Sigmoid colon (tissue), 4 donors: ENCODE measurements around the gene GRIK4.

Experiments
- CTCF ChIP-seq, 4 experiments: fragments of 450-650 bp in 3 of 4; fragments of 200-600 bp in 1 of 4; IDR thresholded peaks; one replicate each; pipeline ENCODE4 v1.5.1; 2016 to 2019; ENCODE audit warnings: antibody characterized with exemption in 4 of 4, mild to moderate bottlenecking in 3 of 4, moderate library complexity in 2 of 4
- EP300 ChIP-seq, 4 donors: sonication (generic); formaldehyde crosslinking; IDR thresholded peaks; one replicate each; pipeline ENCODE4 v1.6.1; 2017; ENCODE audit warnings: antibody characterized with exemption in 4 of 4
- POLR2A ChIP-seq, 2 donors: fragments of 450-650 bp; IDR thresholded peaks; one replicate each; pipeline ENCODE4 v1.6.1; 2016; ENCODE audit warnings: antibody characterized with exemption in 2 of 2, mild to moderate bottlenecking in 2 of 2, moderate library complexity in 2 of 2

GRCh38 chr11:120824242-120824641 is 312.7 kb downstream of the GRIK4 start:
- TF ChIP-seq CTCF (IDR thresholded peaks at IDR 0.05), result no peak
- TF ChIP-seq POLR2A (IDR thresholded peaks at IDR 0.05), result no peak
- TF ChIP-seq EP300 (IDR thresholded peaks at IDR 0.05), result no peak
